Medulla oblongata (tissue), 1 donor: ENCODE measurements around the gene ZNF556.
A peak's percentile ranks its signal among the peaks of the same experiment; 100 is the strongest.

ENCODE experiments used
- DNase-seq: peaks from one replicate; pipeline ENCODE4 v3.0.0-alpha.2; 2015; ENCODE audit errors: extremely low spot score

The ZNF556 gene

DNA sequence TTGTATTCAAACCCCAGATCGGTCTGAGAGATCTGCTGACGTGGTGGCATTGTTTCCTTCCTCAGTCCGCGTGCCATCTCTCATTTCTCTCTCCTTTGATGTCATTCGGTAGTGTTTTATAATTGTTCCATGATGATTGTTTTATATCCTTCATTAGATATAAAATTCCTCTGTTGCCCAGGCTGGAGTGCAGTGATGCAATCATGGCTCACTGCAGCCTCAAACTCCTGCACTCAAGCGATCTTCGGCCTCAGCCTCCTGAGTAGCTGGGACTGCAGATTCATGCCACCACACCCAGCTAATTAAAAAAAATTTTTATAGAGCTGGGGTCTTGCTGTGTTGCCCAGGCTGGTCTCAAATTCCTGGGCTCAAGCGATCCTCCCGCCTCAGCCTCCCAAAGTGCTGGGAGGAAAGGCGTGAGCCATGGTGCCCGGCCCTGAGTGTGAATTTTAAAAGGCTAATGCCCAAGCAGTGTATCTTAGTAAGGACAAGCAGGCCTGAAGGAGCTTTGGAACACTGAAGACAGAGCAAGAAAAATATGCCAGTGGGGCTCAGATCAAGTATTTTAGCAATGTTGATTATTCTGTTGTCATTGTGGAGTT is 38.9 kb downstream of the ZNF556 start:
- no peak for DNase-seq

- no peak for DNase-seq
Measured at GRCh38 chr19:2906631-2907195, 39.6 kb downstream of the ZNF556 start.

DNA sequence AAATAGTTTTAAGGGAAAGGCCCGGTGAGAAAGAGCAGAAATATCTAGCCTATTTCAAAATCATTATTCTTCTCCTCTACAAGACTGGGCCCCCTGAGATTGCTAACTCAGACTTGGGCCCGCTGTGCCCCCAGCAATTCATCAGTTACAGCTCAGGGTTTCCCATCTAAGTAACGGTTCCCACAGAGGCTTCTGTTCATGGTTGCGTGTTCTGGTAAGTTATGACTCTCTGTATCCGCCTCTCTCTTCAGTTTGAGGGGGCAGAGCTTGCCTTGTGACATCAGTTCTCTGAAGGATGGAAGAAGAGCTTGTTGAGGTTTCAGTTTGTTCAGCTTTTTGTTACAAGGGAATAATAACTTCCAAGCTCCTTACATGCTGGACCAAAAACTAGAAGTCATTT is 45.2 kb downstream of the ZNF556 start:
- no peak for DNase-seq

DNA sequence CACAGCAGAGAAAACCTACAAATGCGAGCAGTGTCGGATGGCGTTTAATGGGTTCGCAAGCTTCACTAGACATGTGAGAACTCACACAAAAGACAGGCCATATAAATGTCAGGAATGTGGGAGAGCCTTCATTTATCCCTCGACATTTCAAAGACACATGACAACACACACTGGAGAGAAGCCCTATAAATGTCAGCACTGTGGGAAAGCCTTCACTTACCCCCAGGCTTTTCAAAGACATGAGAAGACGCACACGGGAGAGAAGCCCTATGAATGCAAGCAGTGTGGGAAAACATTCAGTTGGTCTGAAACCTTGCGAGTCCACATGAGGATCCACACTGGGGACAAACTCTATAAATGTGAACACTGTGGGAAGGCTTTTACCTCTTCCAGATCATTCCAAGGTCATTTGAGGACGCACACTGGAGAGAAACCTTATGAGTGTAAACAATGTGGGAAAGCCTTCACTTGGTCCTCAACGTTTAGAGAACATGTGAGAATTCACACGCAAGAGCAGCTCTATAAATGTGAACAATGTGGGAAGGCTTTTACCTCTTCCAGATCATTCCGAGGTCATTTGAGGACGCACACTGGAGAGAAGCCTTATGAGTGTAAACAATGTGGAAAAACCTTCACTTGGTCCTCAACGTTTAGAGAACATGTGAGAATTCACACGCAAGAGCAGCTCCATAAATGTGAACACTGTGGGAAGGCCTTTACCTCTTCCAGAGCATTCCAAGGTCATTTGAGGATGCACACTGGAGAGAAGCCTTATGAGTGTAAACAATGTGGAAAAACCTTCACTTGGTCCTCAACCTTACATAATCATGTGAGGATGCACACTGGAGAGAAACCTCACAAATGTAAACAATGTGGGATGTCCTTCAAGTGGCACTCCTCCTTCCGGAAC is 50.4 kb downstream of the ZNF556 start:
- no peak for DNase-seq

DNA sequence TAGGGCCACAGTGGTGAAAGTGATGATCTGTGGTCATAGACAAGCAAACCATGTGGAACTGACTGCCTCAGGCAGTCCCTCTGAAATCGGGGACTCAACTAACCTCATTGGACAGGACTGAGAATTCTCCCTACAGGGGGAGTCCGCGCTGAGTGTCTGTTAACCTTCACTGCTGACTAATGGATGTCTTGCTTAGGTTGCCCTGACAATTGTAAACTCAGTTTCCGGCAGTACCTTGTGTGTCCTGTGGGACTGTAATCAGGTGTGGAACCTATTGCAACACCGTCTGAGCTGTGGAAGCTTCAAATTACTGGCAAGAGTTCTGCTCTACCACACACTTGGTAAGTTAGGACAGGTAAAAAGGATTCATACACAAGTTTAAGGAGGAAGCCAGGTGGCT is 55.9 kb downstream of the ZNF556 start:
- no peak for DNase-seq

DNA sequence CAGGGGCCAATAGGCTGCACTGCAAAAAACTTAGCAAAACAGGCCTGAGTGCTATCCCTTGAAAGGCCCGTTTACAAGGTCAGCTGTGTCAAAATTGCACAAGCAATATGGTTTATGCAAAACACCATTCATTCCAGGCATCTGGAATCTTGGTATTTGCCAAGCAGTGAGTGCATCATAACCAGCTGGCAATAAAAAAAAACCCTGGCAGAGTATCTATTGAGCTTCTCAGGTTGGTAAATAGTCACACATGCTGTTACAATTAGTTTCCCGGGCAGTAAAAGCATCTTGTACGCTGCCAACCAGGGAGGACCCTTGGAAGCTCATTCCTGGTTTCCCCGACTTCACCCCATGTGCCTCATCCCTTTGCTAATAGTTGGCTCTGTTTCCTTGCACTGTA is 56.4 kb downstream of the ZNF556 start:
- DNase-seq = peak; percentile 40

- no peak for DNase-seq
Measured at GRCh38 chr19:2926341-2927031, 59.4 kb downstream of the ZNF556 start.

GRCh38 chr19:2927032-2927430 is 59.9 kb downstream of the ZNF556 start:
- DNase-seq = no peak
